ENCODE data around the gene ANKRD13A. TPM values are rescaled to one million over a fixed set of nuclear protein-coding genes. Genes with fewer than 3 reads are reported as not detected.
A peak's percentile ranks its signal among the peaks of the same experiment; 100 is the strongest.

ANKRD13A gene
- total RNA-seq: 27.3 and 36.9 TPM in 2 replicates

GRCh38 chr12:109998904-109999648 is at the start of gene ANKRD13A:
TSS of gene ANKRD13A (plus strand) at chr12:109999430. CDS start at chr12:109999689, 259 bp downstream.
- TF ChIP-seq CTCF (IDR thresholded peaks at IDR 0.05; ENCODE audit: insufficient read depth, low read length, severe bottlenecking): no peak
- DNase-seq (ENCODE audit: low read depth): peak; percentile 81
- no peak for FAIRE-seq
- H3K36me3 ChIP-seq (ENCODE audit: control insufficient read depth, insufficient read depth, low read length): no peaks in the 10 kb centered on the region
- no peaks in the 10 kb centered on the region for H3K27me3 ChIP-seq (ENCODE audit: control insufficient read depth, insufficient read depth, low read length)
- H3K4me3 ChIP-seq (ENCODE audit: low read depth, low read length): peak within 1 kb of the TSS; percentile 90

DNA sequence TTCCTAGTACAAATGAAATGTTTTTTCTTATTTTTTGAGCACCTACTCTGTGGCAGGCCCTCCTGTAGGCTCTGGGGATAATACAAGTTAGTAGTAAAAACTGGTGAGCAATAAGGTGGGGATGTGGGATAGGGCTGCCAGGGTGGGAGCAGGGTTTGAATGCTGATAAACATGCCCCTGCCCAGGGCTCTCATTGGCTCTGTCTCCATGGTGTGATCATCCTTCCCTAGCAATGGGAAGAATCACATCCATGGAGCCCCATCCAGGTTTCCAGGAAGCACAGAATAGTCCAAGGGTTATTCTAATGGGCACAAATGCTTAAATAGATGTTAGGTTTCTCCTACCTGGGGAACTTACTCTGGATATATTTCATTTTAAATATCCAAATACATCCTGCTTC is 48.6 kb upstream of the ANKRD13A start:
- H3K36me3 ChIP-seq (ENCODE audit: control insufficient read depth, insufficient read depth, low read length): peaks cover 12% of the 10 kb centered on the region
- DNase-seq (ENCODE audit: low read depth): no peak
- no peak overlapping the region for H3K4me3 ChIP-seq (ENCODE audit: low read depth, low read length)
- H3K27me3 ChIP-seq (ENCODE audit: control insufficient read depth, insufficient read depth, low read length): no peaks in the 10 kb centered on the region
- TF ChIP-seq CTCF (IDR thresholded peaks at IDR 0.05; ENCODE audit: insufficient read depth, low read length, severe bottlenecking): no peak
- no peak for FAIRE-seq

- no peaks in the 10 kb centered on the region for H3K27me3 ChIP-seq (ENCODE audit: control insufficient read depth, insufficient read depth, low read length)
- H3K4me3 ChIP-seq (ENCODE audit: low read depth, low read length): no peak overlapping the region
- DNase-seq (ENCODE audit: low read depth) (no peak), FAIRE-seq (no peak)
- TF ChIP-seq CTCF (IDR thresholded peaks at IDR 0.05; ENCODE audit: insufficient read depth, low read length, severe bottlenecking): no peak
- H3K36me3 ChIP-seq (ENCODE audit: control insufficient read depth, insufficient read depth, low read length): peaks cover 12% of the 10 kb centered on the region
Observed at GRCh38 chr12:109951136-109951535, 48.1 kb upstream of the ANKRD13A start.

- DNase-seq (ENCODE audit: low read depth) (peak; percentile 66), FAIRE-seq (no peak)
- Histone ChIP-seq H3K27me3 (ENCODE audit: control insufficient read depth, insufficient read depth, low read length) (no peaks in the 10 kb centered on the region), H3K4me3 (ENCODE audit: low read depth, low read length) (no peak overlapping the region), H3K36me3 (ENCODE audit: control insufficient read depth, insufficient read depth, low read length) (peaks cover 12% of the 10 kb centered on the region)
- TF ChIP-seq CTCF (IDR thresholded peaks at IDR 0.05; ENCODE audit: insufficient read depth, low read length, severe bottlenecking): peak; percentile 5
Observed at GRCh38 chr12:109951751-109952150, 47.5 kb upstream of the ANKRD13A start.

DNA sequence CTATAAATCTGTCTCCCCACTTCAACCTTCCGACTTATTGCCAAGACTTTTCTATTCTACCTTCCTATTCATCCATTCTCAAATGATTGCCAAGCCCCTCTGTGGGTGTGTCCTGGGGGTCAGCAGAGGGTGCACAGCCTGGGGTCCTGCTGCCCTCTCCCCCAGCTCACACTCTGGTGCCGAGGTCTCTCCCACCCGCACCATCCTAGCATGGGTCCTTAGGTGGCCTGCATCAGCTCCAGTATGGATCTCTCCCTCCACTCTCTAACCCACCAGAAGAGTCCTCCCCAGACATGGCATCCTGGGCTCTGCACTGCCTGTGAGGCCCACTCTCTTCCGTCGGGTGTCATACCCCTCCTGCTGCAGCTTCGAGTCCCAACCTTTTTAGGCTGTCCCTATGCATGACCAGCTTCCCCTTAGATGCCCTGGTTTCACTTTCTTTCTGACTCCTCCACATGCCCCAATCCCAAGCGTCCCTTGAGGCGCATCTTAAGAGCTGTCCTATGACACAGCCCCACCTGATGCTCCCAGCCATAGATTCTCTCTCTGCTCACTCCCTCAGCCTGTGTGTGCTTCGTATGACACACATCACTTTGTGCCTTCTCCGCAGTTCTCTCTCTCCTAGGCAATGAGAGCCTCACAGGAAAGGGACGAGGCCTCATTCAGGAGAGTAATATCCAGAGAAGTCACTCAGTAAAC is 46.9 kb upstream of the ANKRD13A start:
- DNase-seq (ENCODE audit: low read depth) (no peak), FAIRE-seq (no peak)
- H3K4me3 ChIP-seq (ENCODE audit: low read depth, low read length): no peak overlapping the region
- peaks cover 14% of the 10 kb centered on the region for H3K36me3 ChIP-seq (ENCODE audit: control insufficient read depth, insufficient read depth, low read length)
- no peaks in the 10 kb centered on the region for H3K27me3 ChIP-seq (ENCODE audit: control insufficient read depth, insufficient read depth, low read length)
- no peak for TF ChIP-seq CTCF (IDR thresholded peaks at IDR 0.05; ENCODE audit: insufficient read depth, low read length, severe bottlenecking)
